ENCODE data around the gene GATA5.

- TF ChIP-seq CTCF (IDR thresholded peaks at IDR 0.05) (no peak), POLR2A (IDR thresholded peaks at IDR 0.05) (no peak)
Observed at GRCh38 chr20:62517168-62517567, 41.4 kb upstream of the GATA5 start.

Data from uterus (tissue), 2 donors.